GM13977 (cell line): Measurements from ENCODE around the gene PIEZO1.

ENCODE experiments used
- DNase-seq: peaks from one replicate; pipeline ENCODE4 v3.0.0; 2012; ENCODE audit warnings: low spot score
- in situ Hi-C: fragments of 300-500 bp; cut with MboI; formaldehyde crosslinking; loops from one replicate; pipeline ENCODE4 v1.12.0; 2022; ENCODE audit warnings: low sequenced_read_pairs, low pct_unique_long_range_greater_than_20kb, mixed read lengths, inconsistent platforms; ENCODE audit not compliant: unreplicated experiment
- TF ChIP-seq, protein P1 (sequence below): IDR thresholded peaks from 2 replicates; pipeline ENCODE4 v1.5.1; 2012; ENCODE audit warnings: mild to moderate bottlenecking, control low read depth; ENCODE audit not compliant: insufficient read depth; ENCODE audit errors: extremely low read depth, missing control alignments

PIEZO1 gene

DNA sequence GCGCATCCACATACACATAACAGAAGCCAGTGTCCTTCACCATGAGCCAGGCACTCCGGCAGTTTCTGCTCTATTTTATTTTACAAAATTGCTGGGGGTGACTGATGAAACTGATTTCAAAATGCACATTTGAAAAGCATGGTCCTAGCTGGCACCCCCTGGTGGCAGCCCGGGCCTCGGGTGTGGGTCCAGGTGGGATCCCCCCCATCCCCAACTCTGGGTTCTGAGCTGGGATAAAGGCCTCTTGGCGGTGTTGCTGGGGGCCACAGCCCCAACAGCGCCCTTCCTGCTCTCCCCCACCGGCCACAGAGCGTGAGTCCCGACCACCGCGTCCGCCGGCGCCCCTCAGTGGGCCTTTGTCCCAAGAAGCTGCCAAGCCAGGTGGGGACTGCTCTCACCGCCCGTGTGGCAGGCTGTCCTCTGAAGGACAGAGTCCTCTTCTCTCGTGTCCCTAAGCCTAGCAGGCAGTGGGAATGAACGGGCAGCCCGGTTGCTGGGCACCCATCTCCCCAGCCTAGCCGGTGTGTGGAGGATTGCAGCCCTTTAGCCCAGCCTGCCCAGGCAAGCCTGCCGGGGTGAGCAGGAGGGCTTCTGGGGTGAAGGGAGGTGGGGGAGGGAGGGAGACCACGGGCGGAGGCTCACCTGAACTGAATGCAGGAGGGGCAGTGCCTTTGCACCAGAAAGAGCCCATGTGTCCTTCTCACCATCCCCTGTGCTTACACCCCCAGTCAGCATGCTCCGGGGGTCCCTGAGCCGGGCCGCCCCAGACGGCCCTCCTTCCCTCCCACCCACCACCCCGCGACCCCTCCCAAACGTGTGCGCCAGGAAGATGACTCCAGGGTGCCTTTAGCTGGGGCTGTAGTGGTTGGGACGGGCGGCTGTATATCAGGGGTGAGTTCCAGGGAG lies 99.6 kb downstream of the PIEZO1 start:
- TF ChIP-seq, protein P1, sequence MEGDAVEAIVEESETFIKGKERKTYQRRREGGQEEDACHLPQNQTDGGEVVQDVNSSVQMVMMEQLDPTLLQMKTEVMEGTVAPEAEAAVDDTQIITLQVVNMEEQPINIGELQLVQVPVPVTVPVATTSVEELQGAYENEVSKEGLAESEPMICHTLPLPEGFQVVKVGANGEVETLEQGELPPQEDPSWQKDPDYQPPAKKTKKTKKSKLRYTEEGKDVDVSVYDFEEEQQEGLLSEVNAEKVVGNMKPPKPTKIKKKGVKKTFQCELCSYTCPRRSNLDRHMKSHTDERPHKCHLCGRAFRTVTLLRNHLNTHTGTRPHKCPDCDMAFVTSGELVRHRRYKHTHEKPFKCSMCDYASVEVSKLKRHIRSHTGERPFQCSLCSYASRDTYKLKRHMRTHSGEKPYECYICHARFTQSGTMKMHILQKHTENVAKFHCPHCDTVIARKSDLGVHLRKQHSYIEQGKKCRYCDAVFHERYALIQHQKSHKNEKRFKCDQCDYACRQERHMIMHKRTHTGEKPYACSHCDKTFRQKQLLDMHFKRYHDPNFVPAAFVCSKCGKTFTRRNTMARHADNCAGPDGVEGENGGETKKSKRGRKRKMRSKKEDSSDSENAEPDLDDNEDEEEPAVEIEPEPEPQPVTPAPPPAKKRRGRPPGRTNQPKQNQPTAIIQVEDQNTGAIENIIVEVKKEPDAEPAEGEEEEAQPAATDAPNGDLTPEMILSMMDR: peak; percentile 61

DNA sequence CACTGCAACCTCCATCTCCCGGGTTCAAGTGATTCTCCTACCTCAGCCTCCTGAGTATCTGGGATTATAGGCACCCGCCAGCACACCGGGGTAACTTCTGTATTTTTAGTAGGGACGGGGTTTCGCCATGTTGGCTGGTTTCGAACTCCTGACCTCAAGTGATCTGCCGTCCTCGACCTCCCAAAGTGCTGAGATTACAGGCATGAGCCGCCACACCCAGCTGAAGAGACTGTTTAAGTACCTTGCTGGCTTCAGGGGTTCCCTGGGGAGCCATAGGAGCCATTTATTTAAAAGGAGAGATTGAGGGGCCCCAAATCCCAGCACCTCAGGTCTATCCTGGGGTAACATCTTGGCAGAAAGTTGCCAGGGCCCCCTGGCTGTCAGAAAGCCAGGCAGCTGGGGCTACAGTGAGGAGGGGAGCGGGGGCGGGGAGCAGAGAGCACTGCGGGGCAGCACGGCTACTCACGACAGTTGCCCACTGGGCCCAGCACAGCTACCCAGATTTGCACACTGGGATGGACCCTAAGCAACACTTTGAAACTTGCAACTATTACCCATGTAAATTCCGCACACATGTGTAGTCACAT lies 100.4 kb downstream of the PIEZO1 start:
- TF ChIP-seq, protein P1: no peak
- in situ Hi-C loops: no loop called here
- no peak for DNase-seq

More for the DNA sequence above, 99.6 kb downstream of the PIEZO1 start:
- in situ Hi-C loops: no loop called here
- peak; percentile 71 for DNase-seq

DNA sequence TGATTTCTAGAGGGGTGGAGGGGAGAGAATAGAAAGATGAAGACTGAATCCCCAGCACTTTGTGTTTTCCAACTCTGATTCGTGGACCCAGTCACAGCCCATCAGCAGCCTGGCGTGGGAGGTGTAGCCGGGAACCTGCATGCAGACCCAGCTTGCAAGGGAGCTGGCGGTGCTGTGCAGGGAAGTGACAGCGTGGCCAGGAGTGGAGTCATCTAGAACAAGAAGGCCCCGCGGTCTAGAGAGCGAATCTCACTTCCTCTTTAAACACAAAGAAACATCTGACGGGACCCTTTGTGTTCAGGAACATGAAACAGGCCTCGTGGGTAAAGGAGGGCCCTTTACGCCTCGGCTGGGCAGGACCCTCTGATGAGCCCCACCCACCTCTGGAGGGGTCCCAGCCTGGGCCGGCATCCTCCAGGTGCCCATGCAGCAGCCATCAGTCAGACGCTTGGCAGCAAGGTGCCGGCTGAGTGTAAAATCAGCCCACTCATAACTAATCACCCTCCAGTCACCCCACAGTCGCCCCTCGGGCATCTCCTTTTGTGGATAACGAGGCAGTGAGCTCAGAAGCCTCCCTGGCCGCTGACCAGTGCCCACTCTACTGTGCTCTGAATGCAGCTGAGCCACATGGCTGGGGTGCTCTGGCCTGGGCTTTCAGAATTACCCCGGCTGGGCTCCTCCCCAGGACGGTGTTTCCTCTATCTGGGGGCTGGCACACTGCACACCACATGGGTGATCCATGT lies 103.1 kb downstream of the PIEZO1 start:
- TF ChIP-seq, protein P1: no peak
- DNase-seq: peak; percentile 93
- in situ Hi-C loops: no loop called here

DNA sequence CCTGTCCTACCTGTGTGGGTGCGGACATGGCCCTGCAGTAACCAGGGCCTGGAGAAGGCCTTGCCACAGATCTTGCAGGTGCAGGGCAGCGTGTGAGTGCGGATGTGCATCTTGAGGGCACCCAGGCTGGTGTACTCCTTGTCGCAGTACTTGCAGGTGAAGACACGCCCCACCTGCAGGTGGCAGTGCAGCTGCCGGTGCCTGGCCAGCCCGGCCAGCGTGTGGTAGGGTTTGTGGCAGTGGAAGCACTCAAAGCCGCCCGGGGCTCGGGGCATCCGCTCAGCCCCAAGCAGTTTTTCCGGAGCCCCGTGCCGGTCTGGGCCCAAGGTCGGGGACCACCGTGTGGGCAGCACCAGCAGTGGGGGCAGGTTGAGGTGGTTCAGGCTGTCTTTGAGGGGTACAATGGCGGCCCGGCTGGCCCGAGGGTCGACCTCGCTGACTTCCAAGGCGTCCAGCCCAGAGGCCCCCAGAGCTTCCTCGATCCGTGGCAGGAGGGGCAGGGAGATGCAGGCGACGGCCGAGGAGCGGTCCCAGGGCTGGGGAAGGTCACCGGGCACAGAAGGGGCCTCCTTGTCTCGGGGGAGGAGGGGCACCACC lies 103.8 kb downstream of the PIEZO1 start:
- peak; percentile 79 for DNase-seq
- TF ChIP-seq, protein P1: peak; percentile 71
- in situ Hi-C loops: no loop called here

DNA sequence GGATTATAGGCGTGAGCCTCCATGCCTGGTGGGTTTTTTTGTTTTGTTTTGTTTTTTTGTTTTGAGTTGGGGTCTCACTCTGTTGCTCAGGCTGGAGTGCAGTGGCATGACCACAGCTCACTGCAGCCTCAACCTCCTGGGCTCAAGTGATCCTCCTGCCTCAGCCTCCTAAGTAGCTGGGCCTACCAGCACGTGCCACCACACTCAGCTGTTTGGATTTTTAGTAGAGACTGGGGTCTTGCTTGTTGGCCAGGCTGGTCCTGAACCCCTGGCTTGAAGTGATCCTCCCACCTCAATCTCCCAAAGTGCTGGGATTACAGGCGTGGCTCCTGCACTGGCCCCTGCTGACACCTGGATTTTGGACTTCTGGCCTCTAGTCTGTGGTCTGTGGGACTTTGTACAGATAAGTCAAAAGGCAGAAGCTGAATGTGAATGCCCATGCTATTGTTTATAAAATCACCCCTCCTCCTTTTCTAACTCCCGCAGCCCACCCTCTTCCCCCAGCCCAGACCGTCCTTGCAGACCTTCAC lies 104.4 kb downstream of the PIEZO1 start:
- TF ChIP-seq, protein P1: no peak
- in situ Hi-C loops: no loop called here
- DNase-seq: no peak
